Measurements from ENCODE around the gene CERS6.

The CERS6 gene

DNA sequence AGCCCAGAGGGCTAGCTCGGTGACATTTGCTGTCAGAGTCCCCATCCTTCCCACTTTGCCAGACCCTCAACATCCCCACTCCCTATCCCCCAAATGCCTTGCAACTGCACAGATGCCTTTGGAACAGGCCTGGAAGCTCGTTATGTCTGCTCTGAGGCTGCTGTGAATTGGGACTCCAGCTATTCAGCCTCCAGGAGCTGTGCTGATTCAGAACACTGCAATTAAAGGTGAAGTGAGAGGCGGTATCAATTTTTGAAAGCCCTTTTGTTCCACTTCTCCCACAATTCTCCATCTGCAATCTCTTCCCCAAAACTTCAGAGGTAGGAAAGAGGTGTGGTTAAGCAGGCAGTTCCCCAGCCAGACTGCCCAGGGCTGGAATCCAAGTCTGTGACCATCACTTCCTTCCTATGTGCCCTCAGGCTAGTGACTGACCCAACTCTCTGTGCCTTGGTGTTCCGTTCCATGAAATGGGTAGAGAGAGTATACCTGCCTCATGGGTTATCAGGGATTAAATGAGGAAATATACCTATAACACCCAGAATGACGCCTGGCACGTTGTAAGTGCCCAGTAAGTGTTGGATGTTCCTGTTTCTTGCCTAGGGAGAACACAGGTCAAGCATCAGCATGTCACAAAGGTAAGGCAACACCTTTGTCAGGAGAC lies 363.9 kb downstream of the CERS6 start:
- H3K4me3 ChIP-seq (ENCODE audit: low read length) = no peak overlapping the region
- TF ChIP-seq, protein P1, sequence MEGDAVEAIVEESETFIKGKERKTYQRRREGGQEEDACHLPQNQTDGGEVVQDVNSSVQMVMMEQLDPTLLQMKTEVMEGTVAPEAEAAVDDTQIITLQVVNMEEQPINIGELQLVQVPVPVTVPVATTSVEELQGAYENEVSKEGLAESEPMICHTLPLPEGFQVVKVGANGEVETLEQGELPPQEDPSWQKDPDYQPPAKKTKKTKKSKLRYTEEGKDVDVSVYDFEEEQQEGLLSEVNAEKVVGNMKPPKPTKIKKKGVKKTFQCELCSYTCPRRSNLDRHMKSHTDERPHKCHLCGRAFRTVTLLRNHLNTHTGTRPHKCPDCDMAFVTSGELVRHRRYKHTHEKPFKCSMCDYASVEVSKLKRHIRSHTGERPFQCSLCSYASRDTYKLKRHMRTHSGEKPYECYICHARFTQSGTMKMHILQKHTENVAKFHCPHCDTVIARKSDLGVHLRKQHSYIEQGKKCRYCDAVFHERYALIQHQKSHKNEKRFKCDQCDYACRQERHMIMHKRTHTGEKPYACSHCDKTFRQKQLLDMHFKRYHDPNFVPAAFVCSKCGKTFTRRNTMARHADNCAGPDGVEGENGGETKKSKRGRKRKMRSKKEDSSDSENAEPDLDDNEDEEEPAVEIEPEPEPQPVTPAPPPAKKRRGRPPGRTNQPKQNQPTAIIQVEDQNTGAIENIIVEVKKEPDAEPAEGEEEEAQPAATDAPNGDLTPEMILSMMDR (conservative IDR thresholded peaks at IDR 0.05; ENCODE audit: low read depth, low read length) = no peak
- no peak for DNase-seq (ENCODE audit: low read depth)

DNA sequence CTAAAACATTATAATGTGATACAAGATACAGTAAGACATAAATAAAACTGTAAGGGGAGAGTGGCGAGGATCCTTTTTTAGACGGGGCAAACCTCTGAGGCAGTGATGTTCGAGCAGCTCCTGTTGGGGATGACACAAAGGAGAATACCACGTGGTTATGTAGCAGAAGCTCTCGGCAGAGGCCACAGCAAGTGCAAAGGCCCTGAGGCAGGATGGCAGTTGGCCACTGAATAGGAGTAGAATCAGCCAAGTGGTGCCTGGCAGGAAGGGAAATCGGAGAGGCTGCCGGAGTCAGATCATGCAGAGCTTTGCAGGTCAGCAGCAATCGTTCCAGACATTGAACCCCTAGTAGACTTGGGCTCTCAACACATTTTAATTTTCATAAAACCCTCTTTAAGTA lies 365.5 kb downstream of the CERS6 start:
- H3K4me3 ChIP-seq (ENCODE audit: low read length) = no peak overlapping the region
- TF ChIP-seq, protein P1 (conservative IDR thresholded peaks at IDR 0.05; ENCODE audit: low read depth, low read length) = no peak
- DNase-seq (ENCODE audit: low read depth) = no peak

DNA sequence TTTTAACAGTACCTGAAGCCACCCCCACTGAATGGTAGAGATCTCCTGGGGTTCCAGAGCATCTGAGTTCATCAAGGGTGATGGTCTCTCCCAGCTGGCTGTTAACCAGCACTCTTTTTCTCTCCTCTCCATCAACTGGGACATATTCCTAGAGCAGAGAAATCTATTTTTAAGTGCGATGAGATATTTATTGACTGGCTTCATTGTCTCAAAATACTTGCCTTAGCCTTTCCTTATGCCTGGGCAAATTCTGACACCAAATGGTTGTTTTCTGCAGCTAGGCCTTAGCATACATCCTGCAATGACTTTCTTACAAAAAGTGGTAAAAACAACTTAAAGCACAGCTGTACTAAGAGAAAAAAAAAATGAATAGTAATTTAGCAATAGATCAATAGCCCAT lies 365.9 kb downstream of the CERS6 start:
- no peak overlapping the region for H3K4me3 ChIP-seq (ENCODE audit: low read length)
- TF ChIP-seq, protein P1 (conservative IDR thresholded peaks at IDR 0.05; ENCODE audit: low read depth, low read length) = no peak
- DNase-seq (ENCODE audit: low read depth) = no peak
